NCI-H82 treated with DMSO at 0.1 percent for 48 hours (cell line): ENCODE measurements around the gene ZNF827.
A peak's percentile ranks its signal among the peaks of the same experiment; 100 is the strongest.
"Not testable (repeated sequence)": the region's sequence is repeated elsewhere in the genome, so short reads cannot be mapped to it uniquely, and the experiment has no call there.

Source experiments
- DNase-seq: peaks from one replicate; lab custom pipeline; 2025; ENCODE audit not compliant: unreplicated experiment; lab: John Stamatoyannopoulos, UW

Gene ZNF827

DNA sequence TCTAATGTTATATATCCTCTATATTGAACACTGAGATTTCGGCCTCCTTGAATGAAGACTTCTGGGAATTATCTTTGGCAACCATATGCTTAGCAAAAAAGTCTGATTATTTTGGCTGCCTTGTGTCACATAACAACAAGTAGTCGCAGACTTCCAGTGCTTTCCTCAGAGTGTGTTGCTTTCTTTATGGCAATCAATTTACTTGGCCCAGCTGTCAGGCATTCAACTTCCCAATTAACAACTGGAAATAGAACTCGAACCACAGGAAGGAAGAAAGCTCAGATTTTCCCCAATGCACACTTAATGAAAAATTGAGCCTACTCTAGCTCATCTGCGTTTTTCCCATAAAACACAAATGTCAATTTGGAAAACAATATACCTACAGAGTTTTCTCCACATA lies 71.6 kb downstream of the ZNF827 start:
- DNase-seq, result no peak

DNA sequence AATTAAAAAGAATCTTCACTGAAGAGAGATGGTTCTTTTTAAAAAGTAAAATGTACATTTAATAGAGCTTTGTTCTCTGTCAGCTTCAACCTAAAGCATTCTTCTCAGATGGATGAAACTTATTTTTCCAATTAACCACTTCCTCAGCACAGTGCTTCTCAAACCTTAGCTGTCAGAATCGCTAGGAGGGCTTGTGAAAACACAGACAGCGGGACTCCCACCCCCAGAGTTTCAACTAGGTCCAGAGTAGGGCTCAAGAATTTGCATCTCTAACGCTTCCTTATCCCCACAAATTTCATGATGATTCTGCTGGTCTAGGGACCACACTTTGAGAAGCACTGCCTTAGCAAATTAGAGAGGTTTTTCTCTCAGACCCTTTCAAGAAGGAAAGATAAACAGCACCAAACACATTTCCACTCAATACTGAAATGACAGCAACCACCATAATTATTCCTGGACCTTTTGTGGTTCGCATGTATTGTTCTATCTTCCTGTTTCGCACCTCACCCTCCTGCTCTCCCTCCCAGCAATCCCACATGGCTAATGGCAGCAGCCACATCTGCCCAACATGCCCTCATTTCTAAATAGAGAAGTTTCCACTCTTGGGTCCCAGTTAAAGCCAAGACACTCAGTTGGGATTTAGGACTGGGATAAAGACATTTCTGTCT lies 73.2 kb downstream of the ZNF827 start:
- no peak for DNase-seq

DNA sequence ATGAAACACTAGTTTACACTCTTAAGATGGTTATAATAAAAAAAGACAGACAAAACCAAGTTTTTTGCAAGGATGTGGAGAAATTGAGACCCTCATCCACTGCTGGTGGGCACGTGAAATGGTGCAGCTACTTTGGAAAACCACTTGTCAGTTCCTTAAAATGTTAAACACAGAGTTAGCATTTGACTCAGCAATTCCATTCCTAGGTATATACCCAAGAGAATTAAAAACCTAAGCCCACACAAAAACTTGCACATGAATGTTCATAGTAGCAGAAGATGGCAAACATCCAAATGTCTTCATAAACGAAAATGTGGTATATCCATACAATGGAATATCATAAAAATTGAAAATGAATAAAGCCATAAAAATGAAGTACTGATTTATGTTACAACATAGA lies 75.4 kb downstream of the ZNF827 start:
- DNase-seq, result no peak

DNA sequence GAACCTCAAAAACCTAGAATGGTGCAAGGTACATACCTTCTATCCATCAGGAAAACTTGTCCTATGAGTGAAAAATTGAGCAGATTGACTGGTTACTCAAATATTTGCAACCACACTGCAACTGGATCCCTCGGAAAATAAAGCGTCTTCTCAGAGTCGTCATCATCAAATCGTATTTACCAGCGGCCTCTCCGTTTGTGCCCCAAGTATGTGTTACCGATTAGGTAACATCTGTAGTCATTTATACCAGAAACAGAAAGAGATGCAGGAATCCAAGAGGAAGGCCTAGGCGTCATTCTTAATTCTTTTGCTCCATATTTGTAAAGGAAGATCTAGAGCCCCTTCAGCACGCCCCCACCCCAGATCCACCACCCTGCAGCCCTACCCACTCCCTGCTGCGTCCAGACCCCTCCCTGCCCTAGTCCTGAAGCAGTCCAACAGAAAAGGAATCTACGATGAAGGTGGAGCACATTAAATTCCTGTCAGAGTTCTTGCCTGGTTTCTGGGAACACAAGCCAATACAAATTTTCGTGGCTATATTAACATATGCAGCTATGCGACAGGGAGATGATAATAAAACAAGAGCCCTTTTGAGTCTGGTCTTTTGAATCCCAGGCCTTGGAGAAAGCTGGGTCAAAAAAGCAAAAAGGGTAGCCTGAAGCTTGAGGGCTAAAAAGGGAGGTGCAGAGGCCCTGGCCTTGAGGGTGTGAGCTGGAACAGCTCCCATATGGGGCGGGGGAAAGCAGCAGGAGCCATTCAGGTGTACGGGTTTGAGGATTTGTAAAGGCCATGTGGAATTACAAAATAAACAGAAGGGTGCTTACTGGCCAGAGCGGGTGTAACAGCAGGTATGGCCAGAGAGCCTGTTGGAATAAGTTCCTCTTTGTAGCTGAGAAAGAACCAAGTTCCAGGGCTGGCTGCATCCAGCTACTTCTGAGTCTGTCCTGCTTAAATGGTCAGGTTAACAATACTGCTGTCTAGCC lies 77.0 kb downstream of the ZNF827 start:
- no peak for DNase-seq

DNA sequence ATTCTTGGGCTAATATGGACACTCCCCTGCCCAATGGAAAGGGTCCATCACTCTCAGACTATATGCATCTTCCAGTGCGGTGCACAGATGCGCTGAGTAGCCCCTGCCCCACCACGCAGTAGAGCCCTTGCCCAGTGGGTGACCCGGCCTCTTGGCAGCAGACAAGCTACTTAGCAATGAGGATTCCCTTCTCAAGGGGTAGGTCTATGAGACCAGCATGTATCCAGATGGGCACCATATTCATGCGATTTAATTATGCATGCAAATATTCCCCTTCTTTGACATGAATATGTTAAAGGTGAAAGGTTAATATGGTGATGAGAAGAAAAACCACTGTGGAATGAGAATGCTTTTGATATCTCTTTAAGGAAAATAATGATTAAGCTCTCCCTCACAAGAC lies 77.7 kb downstream of the ZNF827 start:
- no peak for DNase-seq

DNA sequence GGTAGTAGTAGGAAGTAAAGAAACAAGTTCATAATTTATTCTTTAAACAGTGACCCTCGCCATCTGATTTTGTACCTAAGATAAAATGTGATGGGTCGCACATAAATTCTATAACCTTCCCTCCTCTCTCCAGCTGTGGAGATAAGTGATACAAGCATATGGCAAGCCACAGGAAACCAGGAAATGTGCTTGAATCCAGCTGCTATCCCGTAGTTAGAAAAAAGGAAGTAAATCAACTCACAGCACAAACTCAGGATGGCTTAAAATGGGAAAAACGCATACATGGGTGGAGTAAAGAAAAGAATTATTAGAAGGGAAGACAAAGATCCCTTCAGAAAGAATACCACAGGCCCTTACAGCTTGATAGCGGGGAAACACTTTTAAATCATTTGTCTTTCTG lies 78.2 kb downstream of the ZNF827 start:
- no peak for DNase-seq

DNA sequence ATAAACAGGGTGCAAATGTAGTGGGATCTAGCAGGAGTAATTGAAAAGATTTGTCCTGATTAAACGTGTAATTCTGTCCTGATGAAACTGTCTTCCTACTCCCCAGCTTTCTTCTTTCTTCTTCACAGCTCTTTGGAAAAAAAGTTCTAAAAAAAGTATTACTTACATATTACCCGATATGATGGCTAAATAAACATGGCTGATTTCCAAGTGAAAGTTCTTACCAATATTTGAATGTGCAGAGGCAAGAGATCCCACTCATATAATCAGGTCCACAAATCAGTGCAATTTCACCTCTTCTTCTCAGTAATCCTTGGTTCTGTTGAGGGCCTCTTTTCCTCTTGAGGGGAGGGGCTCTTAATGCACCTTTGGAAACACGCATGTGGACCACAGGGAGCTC lies 78.7 kb downstream of the ZNF827 start:
- no peak for DNase-seq

DNA sequence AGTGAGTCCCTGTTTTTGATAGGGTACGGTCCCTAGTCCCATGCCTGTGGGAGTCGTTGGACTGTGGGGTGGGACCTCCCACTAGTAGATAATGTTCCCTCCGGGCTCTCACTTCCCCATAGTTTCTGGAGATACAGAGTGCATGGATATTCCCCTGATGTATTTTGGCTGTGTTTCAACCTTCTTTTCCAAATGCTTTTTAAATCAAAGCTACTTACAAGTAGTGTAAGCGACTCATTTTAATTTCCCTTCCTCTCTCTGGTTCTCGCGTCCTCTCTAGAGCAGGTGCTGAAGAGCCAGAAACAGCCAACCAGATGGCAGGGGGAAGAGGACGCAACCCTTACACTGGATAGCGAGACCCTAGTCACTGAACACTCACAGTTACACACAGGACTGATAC lies 79.2 kb downstream of the ZNF827 start:
- no peak for DNase-seq

DNA sequence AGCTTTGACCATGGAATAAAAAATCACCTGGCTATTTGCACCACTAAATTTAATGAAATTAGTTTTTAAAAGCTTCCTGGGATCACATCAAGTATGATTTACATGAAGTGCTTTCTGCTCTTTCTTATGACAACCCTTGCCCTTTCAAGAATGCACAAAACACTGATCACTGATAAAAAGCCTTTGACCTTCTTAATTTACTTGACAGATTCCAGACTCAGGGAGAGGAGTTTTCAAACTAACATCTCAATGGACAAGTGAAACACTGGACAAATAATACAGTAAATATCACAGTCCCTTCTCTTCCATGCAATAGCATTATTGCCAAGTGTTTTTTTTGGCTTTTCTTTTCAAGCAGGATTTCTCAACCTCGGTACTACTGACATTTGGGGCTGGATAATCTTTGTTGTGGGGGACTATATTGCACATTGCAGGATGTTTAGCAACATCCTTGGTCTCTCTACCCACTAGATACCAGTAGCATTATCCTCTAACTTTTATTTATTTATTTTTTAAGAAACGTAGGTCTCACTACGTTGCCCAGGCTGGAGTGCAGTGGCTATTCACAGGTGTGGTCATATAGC lies 86.3 kb downstream of the ZNF827 start:
- no peak for DNase-seq

DNA sequence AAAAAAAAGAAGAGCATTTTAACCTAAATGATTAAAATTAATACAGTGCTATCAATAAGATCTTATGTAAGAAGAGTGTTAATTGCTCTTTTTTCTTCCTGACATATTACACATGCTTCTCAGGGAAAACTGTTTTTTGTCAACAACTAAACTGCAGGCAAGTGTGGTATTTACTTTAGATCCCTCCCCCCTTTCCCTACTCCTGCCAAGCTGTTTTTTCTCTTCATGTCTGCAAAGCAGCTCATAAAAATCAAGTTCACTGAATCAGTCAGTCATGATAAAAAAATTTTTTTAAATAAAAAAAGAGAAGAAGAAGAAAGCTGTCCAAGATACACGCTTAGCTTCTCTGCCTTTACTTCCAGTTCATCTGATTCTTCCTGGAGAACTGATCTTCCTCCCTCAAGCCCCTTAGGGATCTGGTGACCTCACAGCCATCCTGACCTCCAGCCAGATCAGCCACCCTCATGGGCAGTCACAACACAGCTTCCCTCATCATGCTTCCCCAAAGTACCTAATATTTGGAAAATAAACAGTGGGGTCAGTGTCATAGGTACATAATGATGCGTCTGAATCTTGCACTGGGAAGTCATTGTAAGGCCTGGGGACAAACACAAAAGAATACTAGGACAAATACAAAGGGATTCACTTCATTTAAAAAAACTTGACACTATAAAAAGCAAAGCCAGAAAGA lies 87.0 kb downstream of the ZNF827 start:
- DNase-seq, result no peak

DNA sequence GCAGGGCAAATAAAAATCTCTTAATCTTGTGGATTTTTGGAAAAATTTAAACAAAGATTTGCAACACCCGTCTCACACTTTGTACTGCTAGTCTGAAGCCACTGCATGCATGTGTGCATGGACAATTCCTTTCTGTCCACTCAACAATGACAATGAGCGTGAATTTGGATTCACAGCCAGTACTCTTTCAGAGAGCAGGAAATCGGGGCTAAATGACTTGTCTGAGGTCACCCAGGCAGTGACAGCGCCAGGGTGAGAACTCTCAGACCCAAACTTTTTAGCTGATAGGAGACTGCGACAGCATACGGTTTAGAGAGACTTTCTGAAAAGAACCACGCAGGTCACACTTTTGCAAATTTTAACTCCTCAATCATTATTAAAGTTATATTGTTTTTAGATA lies 90.9 kb downstream of the ZNF827 start:
- no peak for DNase-seq

DNA sequence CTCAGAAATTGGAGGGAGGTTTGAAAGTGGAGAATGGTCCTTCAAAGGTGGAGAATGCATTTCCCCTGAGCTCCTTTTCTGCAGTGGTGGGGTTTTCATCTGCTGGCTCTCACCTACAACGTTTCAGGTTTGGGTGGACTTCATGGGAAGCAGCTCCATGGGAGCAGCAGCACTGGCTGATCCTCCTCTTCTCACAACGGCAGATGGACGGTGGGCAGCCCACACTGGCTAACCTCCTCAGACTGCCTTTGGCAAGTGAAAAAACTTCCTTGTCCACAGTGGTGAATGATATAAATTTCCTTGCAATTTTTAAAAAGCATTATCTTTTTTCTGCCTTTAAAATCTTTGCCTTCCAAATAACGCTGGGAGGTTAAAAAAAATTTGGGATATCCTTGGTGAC lies 93.5 kb downstream of the ZNF827 start:
- no peak for DNase-seq

DNA sequence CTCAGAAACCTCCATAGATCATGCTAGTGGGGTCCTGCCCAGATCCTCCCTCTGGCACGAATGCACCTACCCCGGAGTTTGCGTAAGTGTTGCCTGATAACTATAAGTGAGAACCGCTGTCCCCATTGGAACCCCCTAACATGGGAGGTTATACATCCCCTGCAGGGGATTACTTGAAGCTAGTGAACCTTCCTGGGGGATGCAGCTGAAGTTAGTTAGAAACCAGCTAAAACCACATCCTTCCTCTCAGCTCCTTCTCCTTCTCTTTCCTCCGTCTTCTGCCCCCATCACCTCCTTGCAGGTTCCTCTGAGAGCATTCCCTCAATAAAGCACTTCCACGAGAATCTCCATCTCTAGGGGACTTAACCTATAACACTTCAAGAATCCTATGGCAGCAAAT lies 95.0 kb downstream of the ZNF827 start:
- no peak for DNase-seq

DNA sequence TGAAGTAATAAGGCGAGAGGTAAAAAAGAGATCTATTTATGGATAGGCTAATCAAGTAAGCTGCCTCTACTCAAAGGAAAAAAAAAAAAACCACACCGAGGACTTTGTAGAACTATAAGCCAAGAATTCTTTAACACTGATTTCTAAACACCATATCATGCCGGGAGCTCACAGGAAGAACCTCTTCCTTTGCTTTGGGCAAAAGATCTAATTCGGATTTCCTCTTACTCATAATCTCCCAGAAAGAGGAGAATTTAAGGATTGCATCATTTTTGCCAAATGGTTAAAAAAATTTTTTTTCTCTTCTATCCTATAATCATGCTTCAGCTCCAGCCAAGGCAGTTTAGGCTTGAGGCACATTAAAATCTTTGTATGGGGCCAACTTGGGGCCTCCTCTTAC lies 95.5 kb downstream of the ZNF827 start:
- DNase-seq, result no peak

DNA sequence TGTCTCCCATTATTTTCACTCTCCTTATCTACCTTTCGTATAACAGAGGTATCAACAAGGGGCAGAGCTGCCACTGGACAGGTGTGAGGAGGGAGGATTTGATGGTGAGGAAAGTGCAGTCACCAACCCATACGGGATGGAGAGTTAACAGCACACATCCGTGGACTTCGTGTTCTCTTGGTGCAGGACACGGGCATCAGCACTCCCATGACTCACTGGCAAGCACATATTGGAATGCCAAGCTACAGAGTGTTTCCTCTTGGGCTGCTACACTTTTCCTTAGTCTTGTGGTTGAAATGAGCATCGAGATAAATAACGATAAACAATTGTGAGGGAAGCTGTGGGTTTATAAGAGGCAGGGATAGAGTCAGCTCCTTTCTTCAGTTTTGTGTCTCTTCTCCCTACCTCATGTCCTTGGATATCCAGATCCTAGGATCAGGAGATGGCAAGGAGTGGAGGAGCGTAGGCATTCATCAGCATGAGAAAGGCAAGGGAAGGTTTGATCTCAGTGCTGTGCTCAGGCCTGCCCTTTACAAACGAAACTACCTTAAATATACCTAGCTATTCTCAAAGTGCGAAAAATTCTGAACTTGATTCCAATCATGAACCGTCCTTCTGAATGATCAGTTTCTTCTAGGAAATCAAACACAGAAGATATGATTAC lies 96.3 kb downstream of the ZNF827 start:
- no peak for DNase-seq

DNA sequence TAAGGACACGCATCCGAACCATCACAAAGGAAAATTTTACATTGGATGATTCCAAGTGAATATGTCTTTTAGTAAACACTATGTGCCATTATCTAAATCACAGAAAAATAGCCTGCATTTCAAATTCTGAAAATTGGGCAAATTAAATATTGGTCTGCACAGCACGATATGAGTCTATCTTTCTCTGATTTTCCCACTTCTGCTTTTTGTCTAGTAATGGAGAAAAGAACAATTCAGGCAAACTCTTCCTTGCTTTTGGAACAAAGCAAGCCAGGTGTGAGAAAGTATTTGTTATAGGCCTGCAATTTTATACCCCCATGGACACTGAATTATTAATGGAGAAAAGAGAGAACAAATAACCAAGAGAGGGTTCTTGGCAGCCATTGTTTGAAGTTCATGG lies 97.8 kb downstream of the ZNF827 start:
- no peak for DNase-seq

DNA sequence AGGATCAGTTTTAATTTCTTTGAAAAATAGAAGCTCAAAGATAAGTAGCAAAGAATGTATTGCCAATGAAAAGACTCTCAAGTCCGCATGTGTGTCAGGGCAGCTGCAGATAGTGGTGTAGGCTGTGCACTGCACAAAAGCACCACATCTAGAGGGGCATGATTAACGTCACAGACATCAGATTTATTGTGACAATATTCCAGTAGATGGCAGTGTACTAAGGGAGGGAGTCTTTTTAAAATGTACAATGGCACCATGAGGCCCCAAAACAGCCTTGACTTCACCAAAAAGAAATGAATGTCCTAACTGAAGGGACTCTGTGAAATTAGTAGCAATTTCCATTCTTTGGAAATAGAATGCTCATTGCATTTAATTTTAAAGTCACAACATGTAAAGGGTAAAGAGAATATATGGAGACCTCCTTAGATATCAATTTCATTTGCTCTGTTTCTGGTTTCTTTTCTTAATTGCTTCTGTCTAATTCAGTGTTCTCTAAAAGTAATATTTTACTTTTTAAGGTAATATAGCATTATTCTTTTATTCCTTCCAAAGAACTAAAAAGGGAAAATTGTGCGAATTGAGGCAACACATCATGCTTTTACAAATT lies 98.4 kb downstream of the ZNF827 start:
- peak; percentile 23 for DNase-seq

DNA sequence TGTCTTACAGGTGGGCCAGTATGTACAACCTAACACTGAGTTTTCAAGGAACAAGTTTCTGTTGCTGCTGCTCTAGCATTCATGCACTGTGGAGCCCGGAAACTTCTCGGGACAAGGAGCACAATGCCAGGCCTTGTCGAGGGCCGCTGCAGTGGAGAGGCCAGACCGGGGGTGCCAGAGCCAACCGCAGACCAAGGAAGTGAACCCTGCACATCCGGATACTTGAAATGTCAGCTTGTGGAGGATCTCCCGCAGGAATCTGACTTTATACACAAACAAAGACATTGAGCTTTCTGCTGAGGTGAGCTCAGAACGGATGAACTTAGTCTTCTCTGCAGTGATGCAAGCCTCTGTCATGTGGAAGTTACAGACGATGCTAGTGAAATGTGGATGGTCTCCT lies 99.5 kb downstream of the ZNF827 start:
- no peak for DNase-seq

DNA sequence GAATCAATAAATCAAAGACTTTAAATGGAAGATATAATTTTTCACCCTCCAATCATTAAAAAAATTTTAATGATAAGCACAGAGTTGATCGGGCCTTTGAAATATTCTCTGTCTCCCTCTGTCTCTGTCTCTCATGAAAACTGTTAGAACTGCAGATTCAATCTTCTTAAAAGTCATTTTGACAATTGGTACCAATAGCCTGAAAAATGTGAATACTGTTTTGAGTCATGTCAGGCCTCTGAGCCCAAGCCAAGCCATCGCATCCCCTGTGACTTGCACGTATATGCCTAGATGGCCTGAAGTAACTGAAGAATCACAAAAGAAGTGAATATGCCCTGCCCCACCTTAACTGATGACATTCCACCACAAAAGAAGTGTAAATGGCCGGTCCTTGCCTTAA lies 106.2 kb downstream of the ZNF827 start:
- DNase-seq, result not testable (repeated sequence)

DNA sequence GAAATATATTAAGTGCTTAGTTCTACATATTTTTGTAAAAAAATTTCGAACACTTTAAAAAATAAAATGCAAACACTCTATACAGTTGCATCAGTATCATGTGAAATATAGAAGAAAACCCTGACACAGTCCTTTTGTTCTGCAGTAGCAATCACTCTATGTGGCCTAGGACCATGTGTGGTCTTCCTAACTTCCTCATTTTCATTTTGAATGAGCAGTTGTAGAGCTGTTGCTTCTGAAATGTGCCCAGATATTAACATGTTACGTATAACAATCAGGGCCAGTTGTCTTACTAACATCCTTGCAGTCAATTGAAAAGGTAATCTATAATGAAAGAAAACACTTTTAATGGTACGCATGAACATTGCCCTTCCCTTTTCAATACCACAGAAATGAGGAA lies 107.9 kb downstream of the ZNF827 start:
- DNase-seq, result no peak
